ENCODE data around the gene ACKR3.
A peak's percentile ranks its signal among the peaks of the same experiment; 100 is the strongest.

The ACKR3 gene

GRCh38 chr2:236569573-236569973 lies at the start of gene ACKR3:
ACKR3 (plus strand) TSS chr2:236569825; CDS start chr2:236580466, 10,641 bp downstream.
- DNase-seq (ENCODE audit: low read depth): peak; percentile 80

GRCh38 chr2:236521556-236521955 lies 48.1 kb upstream of the ACKR3 start:
- DNase-seq (ENCODE audit: low read depth): no peak

DNA sequence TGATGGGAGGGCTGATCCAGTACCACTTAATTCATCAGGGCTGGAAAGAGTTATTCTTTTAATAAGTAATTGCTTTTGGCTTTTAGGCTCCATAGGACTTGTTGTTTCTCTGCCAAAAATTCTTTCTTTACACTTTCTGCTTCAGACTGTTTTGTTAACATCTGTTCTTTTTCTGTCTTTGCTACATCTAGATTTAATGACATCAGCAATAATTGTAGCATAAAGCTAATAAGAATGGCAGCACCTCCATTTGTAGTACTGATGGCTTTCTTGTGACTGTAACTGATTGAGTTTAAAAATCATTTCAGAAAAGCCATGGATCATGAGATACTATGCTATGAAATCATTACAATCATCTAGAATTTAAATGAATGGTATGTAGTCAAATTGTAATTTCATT lies 46.4 kb upstream of the ACKR3 start:
- no peak for DNase-seq (ENCODE audit: low read depth)

DNA sequence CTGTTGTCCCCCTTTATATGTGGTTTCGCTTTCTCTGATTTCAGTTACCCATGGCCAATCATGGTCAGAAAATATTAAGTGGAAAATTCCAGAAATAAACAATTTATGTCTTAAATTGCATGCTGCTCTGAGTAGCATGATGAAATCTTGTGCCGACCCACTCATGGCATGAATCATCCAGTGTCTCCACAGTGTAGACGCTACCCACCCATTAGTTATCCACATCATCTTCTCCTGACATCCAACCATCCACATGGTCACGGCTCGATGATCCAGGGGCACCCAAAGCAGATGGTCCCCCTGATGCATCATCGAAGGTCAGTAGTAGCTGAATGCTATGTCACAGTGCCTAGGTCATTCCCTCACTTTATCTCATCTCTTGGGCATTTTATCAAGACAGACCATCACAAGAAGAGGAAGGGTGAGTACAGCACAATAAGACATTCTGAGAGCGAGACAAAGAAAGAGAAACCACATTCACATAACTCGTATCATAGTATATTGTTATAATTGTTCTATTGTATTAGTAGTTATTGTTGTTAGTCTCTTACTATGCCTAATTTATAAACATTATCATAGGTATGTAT lies 44.1 kb upstream of the ACKR3 start:
- peak; percentile 9 for DNase-seq (ENCODE audit: low read depth)

DNA sequence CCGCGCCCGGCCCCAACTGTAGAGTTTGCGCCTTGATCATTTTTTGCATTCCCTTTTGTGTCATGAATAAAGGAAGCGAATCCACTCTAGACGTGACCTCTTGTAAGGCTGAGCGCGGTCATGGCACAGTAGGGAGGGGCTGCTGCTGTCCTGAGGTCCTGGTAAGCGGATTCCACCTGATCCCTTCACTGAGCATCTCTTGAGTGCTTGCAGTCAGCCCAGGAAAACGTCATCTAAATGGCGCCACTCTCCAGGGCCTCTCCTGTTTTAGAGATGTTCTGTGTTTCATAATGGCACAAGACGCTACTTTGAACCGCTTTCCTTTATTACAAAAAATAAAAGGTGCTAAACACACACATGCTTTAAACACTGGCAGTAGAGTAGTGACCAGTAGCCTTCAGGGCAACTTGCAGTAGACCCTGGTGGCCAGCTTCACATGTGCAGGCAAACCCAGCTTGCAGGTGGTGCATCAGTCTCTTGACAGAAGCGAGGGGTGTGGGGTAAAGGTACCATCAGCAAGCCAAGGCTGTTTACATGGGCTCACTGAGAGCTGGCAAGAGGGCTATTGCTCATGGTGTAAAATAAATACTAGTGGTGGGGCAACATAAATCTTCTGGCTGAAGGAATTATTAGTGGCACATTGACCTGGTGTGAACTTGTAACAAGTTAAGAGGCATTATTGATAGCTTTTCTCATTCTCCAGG lies 43.0 kb upstream of the ACKR3 start:
- no peak for DNase-seq (ENCODE audit: low read depth)

- DNase-seq (ENCODE audit: low read depth): no peak
Observed at GRCh38 chr2:236527159-236527630, 42.4 kb upstream of the ACKR3 start.

DNA sequence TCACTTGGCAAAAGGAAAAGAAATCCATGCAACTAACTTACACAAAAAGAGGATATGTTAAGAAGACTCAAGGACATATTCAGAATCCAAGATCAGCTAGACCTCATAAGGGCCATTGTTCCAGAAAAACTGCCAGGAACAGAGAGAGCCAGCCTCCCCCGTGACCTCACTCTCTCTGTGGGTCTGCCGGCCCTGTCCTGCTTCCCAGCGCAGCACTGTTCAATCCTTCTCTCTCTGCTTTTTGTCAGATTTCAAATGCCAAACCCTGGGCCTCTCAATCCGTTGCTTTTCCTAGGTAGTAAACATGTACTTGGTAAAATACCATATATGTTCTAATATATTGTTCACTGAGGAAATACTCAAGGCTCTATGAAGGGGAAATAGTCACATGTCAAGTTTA lies 40.0 kb upstream of the ACKR3 start:
- DNase-seq (ENCODE audit: low read depth): no peak

DNA sequence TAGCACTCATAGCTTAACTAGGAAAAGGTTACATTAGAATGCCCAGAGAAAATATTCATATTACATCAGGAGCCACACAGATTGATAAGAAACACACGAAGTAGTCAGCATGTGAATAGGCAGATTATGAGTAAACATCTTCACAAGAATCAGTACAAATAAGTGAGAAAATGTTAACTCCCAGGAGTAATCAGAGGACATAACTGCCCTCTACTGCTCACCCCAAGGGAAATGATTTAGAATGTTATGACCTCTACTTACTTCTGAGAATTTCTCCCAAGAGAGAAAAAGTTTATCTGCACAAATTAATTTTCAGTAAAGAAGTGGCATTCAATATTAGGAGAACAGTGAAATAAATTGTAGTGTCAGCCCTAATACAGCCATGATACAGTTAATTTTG lies 39.1 kb upstream of the ACKR3 start:
- DNase-seq (ENCODE audit: low read depth): no peak

DNA sequence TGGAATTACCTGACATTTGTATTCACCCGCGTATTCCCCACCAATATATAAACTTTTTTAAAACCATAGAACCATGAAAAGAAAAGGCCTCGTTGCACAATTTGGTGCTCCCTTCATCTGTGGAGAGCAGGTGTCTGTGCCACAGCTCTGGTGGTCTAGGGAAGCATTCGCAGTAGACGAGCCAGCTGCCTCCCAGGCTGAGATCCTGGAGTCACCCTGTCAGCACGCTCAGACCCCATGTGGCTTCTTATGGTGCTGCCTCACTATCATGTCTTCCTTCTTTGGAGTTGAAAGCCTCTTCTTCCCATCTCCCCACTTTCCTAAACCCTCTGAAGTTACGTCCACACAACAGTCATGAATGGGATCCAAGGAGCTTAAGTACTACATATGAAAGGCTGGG lies 38.4 kb upstream of the ACKR3 start:
- no peak for DNase-seq (ENCODE audit: low read depth)

DNA sequence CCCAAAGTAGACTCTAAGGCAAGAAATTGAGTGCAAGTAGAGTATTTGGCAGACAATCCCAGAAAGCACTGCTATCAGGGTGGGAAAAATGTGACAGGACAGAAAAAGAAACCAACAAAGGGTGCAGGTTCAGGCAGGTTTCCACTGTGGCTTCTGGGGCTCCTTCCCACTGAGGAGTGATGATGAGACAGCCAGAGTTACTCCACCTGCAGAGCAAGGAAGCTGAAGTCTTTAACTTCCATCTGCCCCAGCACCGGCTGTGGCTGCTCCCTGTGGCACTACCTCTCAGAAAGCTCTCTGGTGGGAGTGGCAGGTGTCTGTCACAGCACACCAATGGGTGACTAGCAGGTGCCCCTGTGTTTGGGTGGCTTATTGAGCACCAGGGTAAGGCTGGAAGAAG lies 37.6 kb upstream of the ACKR3 start:
- no peak for DNase-seq (ENCODE audit: low read depth)

DNA sequence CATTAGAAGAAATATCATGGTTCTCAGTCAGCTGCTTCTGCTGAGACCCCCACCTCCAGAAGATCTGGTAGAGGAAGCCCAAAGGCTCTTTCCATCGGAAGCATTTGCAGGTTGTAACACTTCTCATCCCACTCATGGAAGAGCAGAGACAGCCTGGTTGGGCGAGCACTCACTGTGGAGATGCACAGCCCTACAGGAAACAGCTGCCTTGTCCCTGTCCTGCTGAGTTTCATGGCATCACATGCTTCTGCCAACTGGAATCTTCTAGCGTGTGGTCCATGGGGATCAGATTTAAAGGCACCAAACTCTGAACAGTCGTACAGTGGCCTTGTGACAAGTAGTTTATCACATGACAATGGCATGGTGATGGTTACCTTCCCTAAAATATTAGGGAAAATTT lies 36.3 kb upstream of the ACKR3 start:
- DNase-seq (ENCODE audit: low read depth): no peak

DNA sequence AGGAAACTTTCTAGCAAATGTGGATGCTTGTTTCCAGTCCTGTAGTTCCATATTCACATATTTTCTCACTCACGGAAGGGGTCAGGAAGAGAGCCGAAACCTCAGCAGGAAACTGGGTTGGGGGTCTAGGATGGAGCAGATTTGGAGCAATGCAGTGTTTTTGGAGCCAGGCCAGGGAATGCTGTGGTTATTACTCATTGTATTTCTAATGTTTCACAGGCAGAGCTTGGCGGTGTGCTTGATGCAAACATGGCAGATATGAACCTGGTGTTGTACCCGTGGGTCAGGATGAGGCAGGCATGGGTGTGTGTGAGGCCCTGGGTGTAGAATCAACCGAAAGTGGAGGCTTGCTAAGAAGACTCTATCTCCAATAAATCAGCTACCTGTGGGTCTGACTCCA lies 34.6 kb upstream of the ACKR3 start:
- DNase-seq (ENCODE audit: low read depth): peak; percentile 20

DNA sequence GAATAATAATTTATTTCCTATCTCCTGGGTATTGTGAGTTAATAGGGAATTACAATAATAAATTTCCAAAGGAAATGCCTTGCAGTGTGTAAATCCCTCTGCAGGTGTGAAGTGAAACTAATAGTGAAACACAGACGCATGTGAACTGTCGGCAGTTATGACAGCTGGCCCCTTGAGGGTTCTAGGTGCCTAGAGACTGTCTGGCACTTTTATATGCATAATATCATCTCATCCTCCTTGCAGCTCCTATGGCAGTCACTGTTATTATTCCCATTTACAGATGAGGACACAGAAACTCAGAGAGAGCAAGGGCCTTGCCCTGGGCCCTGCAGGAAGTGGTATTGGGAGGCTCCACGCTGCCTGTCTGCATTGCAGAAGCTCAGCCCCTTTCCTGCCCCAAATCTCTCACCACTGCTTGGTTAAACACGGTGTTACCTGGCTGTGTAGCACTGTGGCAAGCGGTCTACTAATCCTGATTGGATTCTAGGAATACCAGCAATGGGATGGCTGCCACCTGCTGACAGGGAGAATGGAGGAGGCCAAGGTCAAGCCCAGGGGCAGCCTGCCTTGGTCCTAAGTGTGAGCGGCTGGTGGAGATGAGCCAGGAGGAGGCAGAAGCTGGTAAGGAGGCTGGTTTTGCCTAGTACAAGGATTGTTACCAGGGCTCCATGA lies 32.8 kb upstream of the ACKR3 start:
- no peak for DNase-seq (ENCODE audit: low read depth)

GRCh38 chr2:236538242-236538641 lies 31.4 kb upstream of the ACKR3 start:
- no peak for DNase-seq (ENCODE audit: low read depth)

- no peak for DNase-seq (ENCODE audit: low read depth)
Observed at GRCh38 chr2:236541008-236541562, 28.5 kb upstream of the ACKR3 start.

DNA sequence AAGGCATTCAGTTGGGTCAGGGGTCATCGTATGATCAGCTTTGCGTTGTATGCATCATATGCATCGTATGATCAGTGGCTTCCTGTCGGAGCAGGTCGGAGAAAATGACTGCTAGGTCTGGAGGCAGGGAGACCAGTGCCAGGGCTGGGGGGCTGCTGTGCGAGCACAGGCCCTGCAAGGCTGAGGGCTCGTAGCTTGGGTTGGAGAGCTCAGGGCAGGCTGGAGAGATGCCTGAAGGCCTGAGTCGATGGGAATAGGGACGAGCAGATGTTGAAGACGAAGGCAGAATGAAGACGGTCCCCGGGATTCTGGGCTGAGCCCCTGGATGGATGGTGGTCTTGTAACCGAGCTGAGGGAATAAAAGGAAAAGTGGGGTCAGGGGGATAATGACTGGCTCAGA lies 25.3 kb upstream of the ACKR3 start:
- no peak for DNase-seq (ENCODE audit: low read depth)

- DNase-seq (ENCODE audit: low read depth): no peak
Observed at GRCh38 chr2:236545248-236545658, 24.4 kb upstream of the ACKR3 start.

DNA sequence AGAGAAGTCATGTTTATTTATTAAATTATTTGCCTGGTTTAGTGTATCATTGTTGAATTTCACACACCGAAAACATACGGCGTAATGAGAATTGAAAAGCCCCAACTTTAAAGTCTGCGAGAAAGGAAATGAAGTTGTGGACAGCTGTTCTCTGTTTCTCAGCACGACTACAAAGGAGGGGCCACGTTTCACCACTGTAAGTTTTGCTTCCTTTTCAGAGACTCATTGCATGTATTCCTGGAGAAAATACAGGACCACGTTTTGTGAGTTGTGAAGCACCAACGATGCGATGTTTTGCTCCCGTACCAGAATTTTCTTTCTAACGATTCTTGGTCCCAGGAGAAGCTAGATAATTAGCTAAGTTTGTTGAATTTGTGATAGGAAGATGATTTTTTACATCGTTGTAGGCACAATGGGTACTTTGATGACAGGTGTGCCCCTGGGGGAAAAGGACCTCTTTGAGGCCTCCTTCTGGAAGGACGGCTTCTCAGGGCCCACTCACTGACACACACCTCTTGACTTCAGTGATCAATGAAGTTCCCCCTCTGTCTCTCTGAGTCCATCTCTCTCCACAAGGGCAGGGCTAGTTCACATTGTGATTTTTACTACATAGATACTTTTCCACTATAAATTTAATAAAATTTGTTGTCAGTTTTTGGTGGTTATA lies 23.7 kb upstream of the ACKR3 start:
- no peak for DNase-seq (ENCODE audit: low read depth)

DNA sequence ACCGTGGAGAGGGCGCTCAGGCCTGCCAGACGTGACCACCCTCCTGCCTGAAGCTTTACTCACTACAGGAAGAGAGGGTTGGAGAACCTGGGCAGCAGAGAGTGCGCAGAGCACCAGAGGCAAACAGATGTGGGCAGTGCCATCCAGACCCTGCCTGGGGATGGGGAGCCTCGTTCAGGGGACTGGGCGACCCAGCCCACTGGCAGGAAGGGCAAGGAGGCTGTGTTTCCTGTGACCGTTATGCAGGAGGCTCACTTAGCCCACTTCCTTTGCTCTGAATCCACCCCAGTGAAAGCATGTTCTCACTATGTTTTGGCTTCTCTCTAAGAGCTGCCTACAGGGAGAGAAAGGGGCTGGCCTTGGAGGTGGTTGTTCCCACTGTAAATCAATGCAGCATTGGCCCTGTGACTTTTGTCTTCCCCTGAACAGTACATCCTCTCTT lies 23.0 kb upstream of the ACKR3 start:
- DNase-seq (ENCODE audit: low read depth): no peak

- no peak for DNase-seq (ENCODE audit: low read depth)
Observed at GRCh38 chr2:236547725-236548124, 21.9 kb upstream of the ACKR3 start.

DNA sequence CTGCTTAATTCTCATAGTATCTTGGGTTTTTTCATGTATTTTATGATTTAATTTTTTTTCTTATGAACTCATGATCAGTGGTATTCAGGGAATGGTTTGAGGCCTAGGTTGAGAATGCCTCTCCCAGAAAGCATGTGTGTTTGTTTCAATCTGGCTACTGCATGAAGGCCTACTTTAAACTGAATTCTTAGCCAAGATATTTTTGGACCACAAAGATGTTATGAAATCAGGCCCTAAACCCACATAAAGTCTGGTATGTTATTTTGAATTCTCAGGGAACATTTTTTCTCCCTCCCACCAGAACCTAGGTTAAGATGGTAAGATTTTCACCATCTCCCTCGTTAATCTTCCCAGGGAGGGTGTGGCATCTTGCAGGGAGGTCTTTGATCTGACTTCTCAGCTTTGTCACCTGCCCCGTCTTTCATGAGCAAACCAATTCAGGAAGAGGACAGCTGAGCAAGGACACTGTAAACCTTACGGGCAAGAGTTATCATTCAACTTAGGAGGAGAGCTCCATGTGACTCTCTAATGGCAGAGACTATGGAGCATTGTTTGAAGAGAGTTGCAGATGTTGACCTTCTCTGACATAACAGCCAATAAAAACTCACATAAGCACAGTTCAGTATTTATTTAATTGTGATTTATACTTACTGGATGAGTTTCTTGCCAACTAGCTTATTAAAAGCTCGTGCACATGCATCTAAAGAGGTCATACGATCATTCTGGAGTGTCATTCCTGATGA lies 21.3 kb upstream of the ACKR3 start:
- no peak for DNase-seq (ENCODE audit: low read depth)

GRCh38 chr2:236549165-236549564 lies 20.5 kb upstream of the ACKR3 start:
- no peak for DNase-seq (ENCODE audit: low read depth)

Measured in fibroblast of the conjunctiva (primary cell).